ENCODE data around the gene RIPK3.

The RIPK3 gene

DNA sequence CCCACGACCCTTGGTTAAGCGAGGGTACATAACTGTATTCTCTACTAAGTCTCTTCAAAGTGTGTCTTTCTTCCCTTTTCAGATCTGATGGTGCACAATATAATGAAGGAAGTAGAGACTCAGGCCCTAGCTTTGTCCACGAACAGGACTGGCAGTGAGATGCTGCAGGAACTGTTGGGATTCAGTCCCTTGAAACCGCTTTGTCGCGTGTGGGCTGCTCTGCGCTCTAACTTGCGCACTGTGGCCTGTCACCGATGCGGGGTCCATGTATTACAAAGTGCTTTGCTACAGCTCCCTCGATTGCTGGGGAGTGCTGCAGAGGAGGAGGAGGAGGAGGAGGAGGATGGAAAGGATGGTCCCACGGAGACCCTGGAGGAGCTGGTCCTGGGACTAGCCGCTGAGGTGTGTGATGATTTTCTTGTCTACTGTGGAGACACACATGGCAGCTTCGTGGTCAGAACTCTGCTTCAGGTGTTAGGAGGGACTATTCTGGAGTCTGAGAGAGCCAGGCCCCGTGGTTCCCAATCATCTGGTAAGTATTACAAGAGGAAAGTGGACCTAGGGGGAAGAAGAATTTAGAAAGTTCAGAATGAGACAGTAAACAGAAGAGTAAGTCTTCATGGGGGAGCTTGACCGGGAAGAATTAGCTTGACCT lies 39.3 kb downstream of the RIPK3 start:
- DNase-seq: no peak

- DNase-seq: peak; percentile 44
Measured at GRCh38 chr14:24299255-24300191, 40.3 kb downstream of the RIPK3 start, which contains the start of the genes DHRS1 and NOP9. DHRS1 (minus strand) TSS chr14:24299780; CDS start chr14:24299106, 674 bp downstream. NOP9 (plus strand) TSS chr14:24299850; CDS start chr14:24299955, 105 bp downstream.

DNA sequence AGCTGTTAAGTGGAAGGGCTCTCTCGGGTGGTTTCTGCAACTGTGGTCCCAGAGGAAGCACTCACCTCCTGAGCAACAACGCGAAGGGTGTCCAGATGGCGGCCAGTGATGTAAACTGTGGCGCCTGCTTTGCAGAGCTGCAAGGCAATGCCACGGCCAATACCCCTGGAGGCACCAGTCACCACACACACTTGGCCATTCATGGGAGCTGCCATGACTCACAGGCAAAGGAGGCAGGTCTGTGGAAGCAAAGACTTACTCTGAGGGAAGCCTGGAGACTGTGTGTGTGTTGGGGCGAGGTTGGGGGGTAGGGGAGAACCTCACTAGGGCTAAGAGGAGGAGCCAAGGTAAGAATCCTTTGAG lies 40.9 kb downstream of the RIPK3 start:
- DNase-seq: no peak

DNA sequence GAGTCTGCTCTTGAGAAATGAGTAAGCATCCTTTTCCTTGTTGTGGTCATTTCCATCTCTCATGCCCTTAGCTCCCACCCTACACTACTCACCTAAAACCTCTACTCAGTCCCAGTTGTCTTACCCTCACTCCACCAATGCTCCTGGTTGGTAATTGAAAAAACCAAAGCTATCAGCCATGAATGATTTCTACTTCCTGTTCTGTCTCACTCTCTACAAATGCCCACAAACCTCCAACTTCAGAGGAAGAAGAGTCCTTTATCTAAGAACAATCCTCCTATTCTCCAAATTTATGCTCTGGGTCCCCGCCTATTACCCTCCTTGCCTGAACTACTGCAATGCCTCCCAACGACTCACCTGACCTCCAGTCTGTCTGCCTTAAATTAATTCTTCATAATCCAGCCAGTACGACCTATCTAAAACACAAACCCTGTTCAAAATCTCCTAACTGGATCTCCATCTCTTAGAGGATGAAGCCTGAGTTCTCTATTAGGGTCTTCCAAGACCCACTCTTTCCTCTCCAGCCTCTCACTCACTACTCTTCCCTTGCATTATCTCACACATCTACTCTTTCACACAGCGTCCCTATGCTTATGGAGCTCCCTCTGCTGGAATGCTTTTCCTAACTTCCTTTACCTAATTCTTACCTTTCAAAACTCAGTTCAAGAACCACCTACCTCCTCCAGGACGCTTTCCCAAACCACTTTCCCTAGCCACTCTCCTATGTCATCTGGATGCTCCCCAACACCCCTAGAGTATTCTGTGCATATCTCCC lies 42.4 kb downstream of the RIPK3 start:
- DNase-seq: no peak

DNA sequence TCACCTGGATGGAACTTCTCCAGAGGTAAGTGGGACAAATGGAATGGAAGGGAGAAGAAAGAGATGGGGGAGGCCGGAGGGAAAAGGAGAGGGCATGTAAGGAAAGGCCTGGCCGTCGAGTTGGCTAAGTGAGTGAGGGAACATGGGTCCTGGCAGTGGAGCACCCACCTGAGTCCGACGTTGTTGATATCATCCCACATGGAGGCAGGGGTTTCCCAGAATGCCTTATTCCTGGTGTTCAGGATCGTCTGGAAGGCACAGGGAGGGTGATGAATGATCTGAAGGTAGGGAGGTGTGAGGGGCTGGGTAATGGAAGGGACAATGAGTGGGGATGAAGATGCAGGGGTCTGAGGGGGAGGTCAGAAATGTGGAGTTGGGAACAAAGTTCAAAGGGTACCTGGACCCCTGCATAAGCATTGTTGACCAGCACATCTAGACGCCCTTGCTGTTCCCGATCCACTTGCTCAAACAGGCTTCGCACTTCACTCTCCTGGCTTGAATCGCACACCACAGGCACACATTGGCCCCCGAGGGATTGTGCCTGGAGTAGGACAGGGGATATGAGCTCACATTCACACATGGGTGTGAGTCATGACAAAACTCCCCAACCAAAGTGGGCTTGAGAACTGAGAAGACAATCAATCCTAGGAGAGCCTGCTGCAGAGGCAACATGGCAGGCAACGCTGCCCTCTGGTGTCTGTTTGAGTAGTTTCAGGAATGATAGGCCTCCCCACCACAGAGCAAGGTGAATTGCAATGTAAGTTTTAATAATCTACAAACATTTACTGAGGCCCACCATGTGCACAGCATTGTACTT lies 43.2 kb downstream of the RIPK3 start:
- peak; percentile 55 for DNase-seq

DNA sequence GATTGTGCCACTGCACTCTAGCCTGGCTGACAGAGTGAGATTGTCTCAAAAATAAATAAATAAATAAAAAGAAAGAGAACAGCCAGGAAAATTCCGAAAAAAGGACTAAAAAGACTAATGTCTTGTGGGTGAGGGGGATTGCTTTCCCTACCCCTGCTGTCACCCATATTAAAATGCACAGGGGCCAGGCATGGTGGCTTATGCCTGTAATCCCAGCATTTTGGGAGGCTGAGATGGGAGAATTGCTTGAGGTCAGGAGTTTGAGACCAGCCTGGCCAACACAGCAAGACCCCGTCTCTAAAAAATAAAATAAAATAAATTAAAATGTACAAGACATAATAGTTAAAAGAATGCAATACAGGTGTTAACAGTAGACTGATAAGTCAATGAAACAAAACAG lies 46.3 kb downstream of the RIPK3 start:
- DNase-seq: no peak

DNA sequence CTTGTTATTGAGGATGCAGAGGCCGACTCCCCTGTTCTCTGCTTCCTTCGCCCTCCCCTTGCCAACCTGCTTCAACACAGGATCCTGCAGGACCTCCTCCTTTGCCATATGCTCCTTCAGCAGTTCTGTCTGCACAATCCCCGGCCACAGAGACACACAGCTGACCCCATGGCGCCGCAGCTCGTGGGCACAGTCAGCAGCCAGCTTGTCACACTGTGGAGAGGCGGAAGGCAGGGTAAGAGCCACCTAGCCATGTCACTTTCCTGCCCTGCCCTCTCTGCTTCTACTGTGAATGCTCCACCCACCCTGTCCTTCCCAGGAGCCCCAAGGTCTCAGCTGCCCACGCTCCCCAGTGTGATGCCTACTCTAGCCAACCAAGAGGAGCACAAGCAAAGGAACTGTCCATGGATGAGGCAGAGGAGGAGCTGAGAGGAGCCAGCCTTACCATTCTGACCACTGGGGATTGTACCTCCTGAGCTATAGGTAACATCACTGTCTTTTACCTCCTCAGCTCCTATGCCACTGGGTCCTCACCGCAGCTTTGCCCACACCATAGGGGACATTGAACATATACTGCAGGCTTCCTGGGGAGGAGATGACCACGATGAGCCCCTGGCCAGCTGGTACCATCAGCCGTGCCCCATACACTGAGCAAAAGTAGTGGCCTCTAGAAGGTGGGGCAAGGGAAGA lies 47.5 kb downstream of the RIPK3 start:
- no peak for DNase-seq

- DNase-seq: no peak
Measured at GRCh38 chr14:24291446-24292117, 48.2 kb downstream of the RIPK3 start.

DNA sequence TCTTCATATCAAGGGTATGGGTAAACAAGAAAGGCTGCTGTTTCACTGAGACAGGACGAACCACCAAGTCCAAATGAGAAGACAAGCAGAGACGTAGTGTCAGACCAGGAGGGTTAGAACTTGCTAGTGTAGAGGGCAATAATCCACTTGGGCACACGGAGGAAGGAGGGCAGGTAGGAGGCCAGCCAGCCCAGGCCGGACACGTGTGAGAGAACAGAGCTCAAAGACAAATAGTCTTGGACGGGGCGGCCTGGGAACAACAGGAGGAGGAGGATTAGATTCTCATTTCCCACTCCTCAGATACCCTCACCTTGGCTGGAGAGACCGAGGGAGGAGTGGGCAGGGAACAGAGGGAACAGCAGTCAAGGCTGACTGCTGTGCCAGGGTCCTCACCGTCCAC lies 49.0 kb downstream of the RIPK3 start:
- DNase-seq: no peak

DNA sequence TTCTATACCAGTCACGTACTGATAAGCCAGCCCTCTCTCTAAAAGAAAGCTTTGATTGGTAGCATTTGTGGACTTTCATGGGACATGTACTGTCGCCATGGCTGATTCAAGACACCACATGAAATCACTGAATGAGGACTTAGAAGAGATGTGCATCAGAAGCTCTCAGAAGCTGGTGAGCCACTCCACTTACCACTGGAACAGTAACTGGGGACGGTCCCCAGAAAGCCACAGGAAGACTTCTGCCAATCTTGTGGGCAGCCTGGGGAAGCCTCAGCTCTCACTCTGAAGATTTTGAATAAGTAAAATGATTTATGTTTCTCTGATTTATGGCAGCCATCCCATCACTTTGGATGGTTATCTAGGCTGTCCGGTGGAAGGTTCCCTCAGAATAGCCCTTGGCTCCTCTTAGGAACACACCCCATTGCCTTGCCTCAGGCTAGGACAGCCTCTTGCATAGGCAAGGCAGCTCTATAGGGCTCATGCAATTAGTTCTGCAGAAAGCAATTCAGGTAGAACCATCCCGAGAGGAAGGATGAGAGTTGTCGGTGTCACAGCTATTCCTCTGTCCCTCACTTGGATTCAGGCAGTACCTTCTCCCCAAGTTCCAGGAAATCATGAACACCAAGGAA lies 50.0 kb downstream of the RIPK3 start:
- no peak for DNase-seq

DNA sequence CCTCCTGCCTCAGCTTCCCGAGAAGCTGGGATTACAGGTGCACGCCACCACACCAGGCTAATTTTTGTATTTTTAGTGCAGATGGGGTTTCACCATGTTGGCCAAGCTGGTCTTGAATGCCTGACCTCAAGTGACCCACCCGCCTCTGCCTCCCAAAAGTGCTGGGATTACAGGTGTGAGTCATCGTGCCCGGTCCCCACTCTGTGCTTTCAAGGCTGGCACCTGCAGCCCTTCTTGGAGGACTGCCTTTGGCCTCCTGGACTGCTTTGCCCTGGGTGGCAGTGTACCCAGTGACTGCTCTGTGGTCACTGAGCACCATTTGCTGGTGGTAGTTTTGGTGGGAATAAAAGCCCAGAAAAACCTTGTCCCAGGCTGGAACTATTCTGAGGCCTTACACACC lies 52.8 kb downstream of the RIPK3 start:
- no peak for DNase-seq
